ENCODE measurements around the gene OR14I1.

Gene OR14I1

GRCh38 chr1:248733566-248733965 is 31.0 kb upstream of the OR14I1 start:
- Histone ChIP-seq H3K9me2 (replicated peaks; ENCODE audit: insufficient read depth, low read length) (no peaks in the 10 kb centered on the region), H3F3A (ENCODE audit: insufficient read depth) (no peaks in the 10 kb centered on the region)

GRCh38 chr1:248730507-248731335 is 28.2 kb upstream of the OR14I1 start:
- Histone ChIP-seq H2AFZ (ENCODE audit: low read depth, low read length, severe bottlenecking) (no peak overlapping the region), H3K9me2 (replicated peaks; ENCODE audit: insufficient read depth, low read length) (no peaks in the 10 kb centered on the region), H3K27ac (ENCODE audit: low read depth, low read length) (no peak overlapping the region), H3K36me3 (ENCODE audit: low read length) (no peaks in the 10 kb centered on the region), H3K4me3 (ENCODE audit: insufficient read depth, low read length, poor library complexity, severe bottlenecking) (no peak overlapping the region), H3K4me2 (ENCODE audit: low read depth, low read length, poor library complexity, severe bottlenecking) (no peak overlapping the region), H3F3A (ENCODE audit: insufficient read depth) (no peaks in the 10 kb centered on the region), H4K20me1 (ENCODE audit: low read depth, low read length) (no peaks in the 10 kb centered on the region), H3K9me3 (ENCODE audit: insufficient read depth, low read length) (no peaks in the 10 kb centered on the region), H3K79me2 (ENCODE audit: insufficient read depth, low read length) (no peaks in the 10 kb centered on the region), H3K27me3 (ENCODE audit: low read length) (no peaks in the 10 kb centered on the region), H3K9ac (ENCODE audit: low read length) (no peak overlapping the region)
- TF ChIP-seq, protein P1, sequence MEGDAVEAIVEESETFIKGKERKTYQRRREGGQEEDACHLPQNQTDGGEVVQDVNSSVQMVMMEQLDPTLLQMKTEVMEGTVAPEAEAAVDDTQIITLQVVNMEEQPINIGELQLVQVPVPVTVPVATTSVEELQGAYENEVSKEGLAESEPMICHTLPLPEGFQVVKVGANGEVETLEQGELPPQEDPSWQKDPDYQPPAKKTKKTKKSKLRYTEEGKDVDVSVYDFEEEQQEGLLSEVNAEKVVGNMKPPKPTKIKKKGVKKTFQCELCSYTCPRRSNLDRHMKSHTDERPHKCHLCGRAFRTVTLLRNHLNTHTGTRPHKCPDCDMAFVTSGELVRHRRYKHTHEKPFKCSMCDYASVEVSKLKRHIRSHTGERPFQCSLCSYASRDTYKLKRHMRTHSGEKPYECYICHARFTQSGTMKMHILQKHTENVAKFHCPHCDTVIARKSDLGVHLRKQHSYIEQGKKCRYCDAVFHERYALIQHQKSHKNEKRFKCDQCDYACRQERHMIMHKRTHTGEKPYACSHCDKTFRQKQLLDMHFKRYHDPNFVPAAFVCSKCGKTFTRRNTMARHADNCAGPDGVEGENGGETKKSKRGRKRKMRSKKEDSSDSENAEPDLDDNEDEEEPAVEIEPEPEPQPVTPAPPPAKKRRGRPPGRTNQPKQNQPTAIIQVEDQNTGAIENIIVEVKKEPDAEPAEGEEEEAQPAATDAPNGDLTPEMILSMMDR (IDR thresholded peaks at IDR 0.05; ENCODE audit: insufficient read depth, low read length, poor library complexity, severe bottlenecking), result no peak
- TF ChIP-seq EZH2phosphoT487 (conservative IDR thresholded peaks at IDR 0.05; ENCODE audit: low read length), result no peak

More at GRCh38 chr1:248733566-248733965, 31.0 kb upstream of the OR14I1 start:
- H4K20me1 ChIP-seq (ENCODE audit: low read depth, low read length), result no peaks in the 10 kb centered on the region
- no peaks in the 10 kb centered on the region for H3K36me3 ChIP-seq (ENCODE audit: low read length)
- no peaks in the 10 kb centered on the region for H3K9me3 ChIP-seq (ENCODE audit: insufficient read depth, low read length)
- TF ChIP-seq EZH2phosphoT487 (conservative IDR thresholded peaks at IDR 0.05; ENCODE audit: low read length), result no peak
- TF ChIP-seq, protein P1 (IDR thresholded peaks at IDR 0.05; ENCODE audit: insufficient read depth, low read length, poor library complexity, severe bottlenecking), result no peak
- no peak overlapping the region for H3K27ac ChIP-seq (ENCODE audit: low read depth, low read length)
- H3K4me2 ChIP-seq (ENCODE audit: low read depth, low read length, poor library complexity, severe bottlenecking), result no peak overlapping the region
- no peaks in the 10 kb centered on the region for H3K27me3 ChIP-seq (ENCODE audit: low read length)
- no peaks in the 10 kb centered on the region for H3K79me2 ChIP-seq (ENCODE audit: insufficient read depth, low read length)
- H3K4me3 ChIP-seq (ENCODE audit: insufficient read depth, low read length, poor library complexity, severe bottlenecking), result no peak overlapping the region
- H3K9ac ChIP-seq (ENCODE audit: low read length), result no peak overlapping the region
- H2AFZ ChIP-seq (ENCODE audit: low read depth, low read length, severe bottlenecking), result no peak overlapping the region

- H3K9me2 ChIP-seq (replicated peaks; ENCODE audit: insufficient read depth, low read length), result no peaks in the 10 kb centered on the region
- no peak overlapping the region for H3K4me2 ChIP-seq (ENCODE audit: low read depth, low read length, poor library complexity, severe bottlenecking)
- H2AFZ ChIP-seq (ENCODE audit: low read depth, low read length, severe bottlenecking), result no peak overlapping the region
- no peaks in the 10 kb centered on the region for H3K36me3 ChIP-seq (ENCODE audit: low read length)
- no peak overlapping the region for H3K27ac ChIP-seq (ENCODE audit: low read depth, low read length)
- no peaks in the 10 kb centered on the region for H3K27me3 ChIP-seq (ENCODE audit: low read length)
- no peaks in the 10 kb centered on the region for H4K20me1 ChIP-seq (ENCODE audit: low read depth, low read length)
- no peaks in the 10 kb centered on the region for H3F3A ChIP-seq (ENCODE audit: insufficient read depth)
- H3K79me2 ChIP-seq (ENCODE audit: insufficient read depth, low read length), result no peaks in the 10 kb centered on the region
- TF ChIP-seq, protein P1 (IDR thresholded peaks at IDR 0.05; ENCODE audit: insufficient read depth, low read length, poor library complexity, severe bottlenecking), result no peak
- no peak for TF ChIP-seq EZH2phosphoT487 (conservative IDR thresholded peaks at IDR 0.05; ENCODE audit: low read length)
- H3K9ac ChIP-seq (ENCODE audit: low read length), result no peak overlapping the region
- no peak overlapping the region for H3K4me3 ChIP-seq (ENCODE audit: insufficient read depth, low read length, poor library complexity, severe bottlenecking)
- H3K9me3 ChIP-seq (ENCODE audit: insufficient read depth, low read length), result peaks cover 7% of the 10 kb centered on the region; the same call in 1 of the 2 replicates
Measured at GRCh38 chr1:248714248-248714647, 11.7 kb upstream of the OR14I1 start.
